ENCODE results near the gene CALHM3.
A peak's percentile ranks its signal among the peaks of the same experiment; 100 is the strongest.

The CALHM3 gene

GRCh38 chr10:103473261-103473671 lies 5.8 kb downstream of the CALHM3 start:
- no peak for DNase-seq

- no peak for DNase-seq
Observed at GRCh38 chr10:103472005-103472404, 7.0 kb downstream of the CALHM3 start.

DNA sequence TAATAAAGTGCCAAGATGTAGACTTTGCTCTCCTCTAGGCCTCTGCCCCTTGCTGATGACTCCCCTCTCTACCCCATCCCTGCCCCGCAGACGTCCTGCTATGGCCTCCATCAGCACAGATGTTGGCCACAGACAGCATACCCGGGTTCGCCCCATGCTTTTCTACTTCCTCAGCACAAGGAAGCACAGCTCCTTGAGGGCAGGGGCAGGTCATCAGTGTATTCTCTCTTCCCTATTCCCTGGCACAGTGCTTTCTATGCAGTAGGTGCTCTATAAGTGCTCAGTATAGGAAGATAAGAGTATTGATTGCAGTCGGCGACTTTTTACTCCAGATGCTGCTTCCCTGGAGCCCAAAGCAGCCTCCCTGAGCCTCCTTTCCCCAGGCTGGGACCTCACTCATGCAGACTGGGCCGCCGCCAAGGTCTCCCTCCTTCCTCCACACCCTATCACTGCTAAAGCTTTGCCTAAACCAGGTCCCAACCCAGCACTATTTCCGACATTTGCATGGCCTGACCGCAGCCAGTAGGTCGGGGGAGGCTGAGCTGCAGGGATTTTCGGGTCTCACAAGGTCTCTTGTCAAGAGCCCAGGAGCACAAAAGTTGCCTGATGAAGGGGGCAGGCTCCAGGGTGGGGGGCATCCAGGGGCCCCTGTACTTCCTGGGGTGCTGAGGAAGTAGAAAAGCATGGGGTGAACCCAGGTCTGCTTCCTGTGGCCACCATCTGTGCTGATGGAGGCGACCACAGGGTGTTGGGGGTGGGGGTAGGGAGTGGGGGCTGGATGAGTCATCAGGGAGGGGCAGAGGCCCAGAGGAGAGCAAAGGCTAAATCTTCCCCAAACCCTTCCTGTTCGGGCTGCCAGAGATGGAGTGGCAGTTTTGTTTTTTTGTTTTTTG lies 8.0 kb downstream of the CALHM3 start:
- peak; percentile 87 for DNase-seq

GRCh38 chr10:103469201-103469600 lies 9.8 kb downstream of the CALHM3 start:
- DNase-seq: no peak

DNA sequence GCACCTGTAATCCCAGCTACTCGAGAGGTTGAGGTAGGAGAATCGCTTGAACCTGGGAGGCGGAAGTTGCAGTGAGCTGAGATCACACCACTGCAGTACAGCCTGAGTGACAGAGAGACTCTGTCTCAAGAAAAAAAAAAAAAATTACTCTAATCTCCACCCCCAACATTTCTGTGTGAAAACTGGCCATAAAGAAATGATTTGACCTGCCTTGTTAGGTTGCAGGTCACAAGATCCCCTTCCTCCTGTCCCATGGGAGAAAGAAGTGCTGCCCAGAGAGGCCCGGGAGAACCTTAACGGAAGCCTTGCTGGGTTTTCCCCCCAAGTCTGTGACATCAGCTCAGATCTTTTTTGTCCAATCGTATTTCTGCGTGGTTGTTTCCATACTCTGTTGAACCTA lies 11.6 kb downstream of the CALHM3 start:
- DNase-seq: no peak

- DNase-seq: no peak
Observed at GRCh38 chr10:103466734-103467133, 12.3 kb downstream of the CALHM3 start.

DNA sequence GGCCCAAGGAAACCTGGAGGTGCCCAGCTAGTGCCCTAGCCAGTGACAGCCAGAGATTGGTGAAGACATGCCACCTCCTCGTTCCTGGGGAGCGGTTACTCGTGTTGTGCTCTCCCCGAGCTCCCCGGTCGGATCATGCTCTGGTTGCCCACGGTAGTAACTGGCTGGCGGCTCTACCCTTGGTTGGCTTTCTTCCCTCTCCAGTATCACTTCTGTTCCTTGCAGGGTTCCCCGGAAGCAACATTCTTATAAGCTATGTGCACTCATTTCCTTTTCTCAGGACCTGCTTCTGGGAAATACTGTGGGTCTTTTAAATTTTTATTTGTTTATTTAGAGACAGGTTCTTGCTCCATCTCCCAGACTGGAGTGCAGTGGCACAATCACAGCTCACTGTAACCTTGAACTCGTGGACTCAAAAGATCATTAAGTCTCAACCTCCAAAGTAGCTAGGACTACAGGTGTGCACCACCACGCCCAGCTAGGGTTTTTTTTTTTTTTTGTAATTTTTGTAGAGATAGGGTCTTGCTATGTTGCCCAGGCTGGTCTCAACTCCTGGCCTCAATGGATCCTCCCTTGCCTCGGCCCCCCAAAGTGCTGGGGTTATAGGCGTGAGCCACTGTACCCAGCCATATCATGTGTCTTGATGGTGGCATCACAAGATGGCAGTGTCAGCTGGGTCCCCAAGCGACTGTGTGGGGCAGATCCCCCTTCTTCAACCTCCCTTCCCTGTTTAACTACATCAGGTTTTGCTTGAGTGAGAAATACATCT lies 13.4 kb downstream of the CALHM3 start:
- no peak for DNase-seq

DNA sequence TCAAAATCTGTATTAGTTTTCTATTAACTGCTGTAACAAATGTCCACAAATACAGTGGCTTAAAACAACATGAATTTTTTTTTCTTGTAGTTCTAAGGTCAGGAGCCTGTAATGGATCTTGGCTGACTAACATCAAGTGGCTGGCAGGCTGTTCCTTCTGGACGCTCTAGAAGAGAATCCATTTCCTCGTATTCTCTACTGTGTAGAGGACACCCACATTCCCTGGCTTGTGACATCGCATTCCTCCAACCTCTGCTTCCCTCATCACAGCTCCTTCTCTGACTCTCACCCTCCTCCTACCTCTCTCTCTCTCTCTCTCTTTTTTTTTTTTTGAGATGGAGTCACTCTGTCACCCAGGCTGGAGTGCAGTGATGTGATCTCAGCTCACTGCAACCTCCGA lies 15.5 kb downstream of the CALHM3 start:
- DNase-seq: no peak

DNA sequence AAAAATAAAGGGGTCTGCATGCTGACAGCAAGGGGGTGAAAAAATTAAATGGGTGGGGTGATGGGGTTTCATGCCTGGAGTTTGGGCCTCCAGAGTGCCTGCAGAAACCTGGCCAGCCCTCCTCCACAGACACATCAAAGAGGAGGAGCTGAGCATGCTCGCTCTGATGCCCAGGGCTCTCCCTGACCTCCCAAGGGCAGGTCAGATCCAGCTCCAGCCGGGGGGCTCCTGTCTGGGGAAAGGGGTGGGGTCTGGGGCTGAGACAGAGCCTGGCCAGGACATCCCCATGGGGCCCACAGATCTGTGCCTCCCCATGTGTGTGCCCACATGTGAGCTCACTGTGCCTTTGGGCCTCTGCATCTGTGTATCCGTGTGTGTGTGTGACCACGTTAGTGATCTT lies 19.4 kb downstream of the CALHM3 start:
- no peak for DNase-seq

DNA sequence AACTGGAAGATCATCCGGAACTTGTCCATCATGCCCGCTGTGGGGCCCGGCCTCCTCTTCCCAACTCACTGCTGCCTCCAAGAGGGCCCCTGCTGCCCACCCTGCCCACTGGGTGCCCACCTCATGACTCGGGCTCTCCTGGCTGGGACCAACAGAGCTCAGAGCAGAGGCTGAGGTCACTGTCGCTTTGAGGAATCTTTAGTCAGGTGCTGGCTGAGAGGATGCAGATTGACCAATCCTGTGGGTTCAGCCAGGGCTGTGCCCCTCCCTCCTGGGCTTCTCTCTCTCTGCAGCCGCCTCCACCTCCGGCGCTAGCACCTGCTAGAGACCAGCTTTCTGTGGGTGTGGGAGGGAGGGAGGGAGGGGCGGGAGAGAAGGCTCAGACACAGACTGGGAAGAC lies 20.3 kb downstream of the CALHM3 start, which contains the start of gene CALHM1:
Gene CALHM1 (minus strand): TSS at position 181 of the 400 bp plus-strand sequence. CDS start 149 bp downstream, at position 32.
- no peak for DNase-seq

GRCh38 chr10:103457896-103458583 lies 21.0 kb downstream of the CALHM3 start:
- DNase-seq: no peak

DNA sequence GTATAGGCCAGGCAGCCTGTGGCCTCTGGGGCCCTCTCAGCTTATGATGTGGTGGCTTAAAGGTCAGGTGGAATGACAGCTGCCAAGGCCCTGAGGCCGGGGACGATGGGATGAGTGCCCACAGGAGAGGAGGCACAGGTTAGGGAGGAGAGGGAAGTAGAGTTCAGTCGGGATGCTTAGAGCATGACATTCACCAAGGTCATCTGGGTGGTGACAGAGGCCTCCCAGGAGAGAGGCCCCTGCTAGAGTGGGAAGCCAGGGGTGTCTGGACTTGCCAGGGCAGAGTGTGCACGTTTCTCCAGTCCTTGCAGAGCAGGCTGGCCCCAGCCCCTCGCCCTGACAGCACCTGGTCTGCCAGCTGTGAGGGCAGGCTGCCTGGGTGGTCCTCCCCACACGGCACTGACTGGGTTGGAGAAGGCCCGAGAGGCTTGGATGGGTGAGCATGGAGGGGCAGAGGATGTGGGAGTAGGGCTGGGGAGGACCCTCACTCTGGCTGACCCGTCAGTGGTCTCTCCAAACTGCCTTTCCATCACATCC lies 21.8 kb downstream of the CALHM3 start:
- DNase-seq: no peak

- DNase-seq: no peak
Observed at GRCh38 chr10:103456074-103456660, 22.9 kb downstream of the CALHM3 start.

GRCh38 chr10:103455235-103455634 lies 23.8 kb downstream of the CALHM3 start:
- no peak for DNase-seq

DNA sequence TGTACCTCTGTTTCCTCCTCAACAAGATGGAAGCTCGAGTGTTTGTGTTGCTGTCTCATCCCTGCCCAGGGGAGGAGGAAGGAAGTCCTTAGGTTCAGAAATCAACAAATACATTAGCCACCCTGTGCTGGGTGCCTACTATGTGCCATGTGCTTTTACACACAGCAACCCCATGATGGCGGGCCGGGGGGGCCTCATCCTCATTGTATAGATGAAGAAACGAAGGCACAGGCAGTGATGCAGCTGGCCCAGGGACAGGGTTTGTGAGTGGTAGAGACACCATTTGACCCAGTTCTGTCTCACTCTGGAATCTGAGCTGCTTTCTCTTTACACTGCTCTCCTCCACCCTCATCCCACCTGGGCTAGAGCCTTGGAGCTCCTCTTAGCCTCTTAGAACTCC lies 25.0 kb downstream of the CALHM3 start:
- no peak for DNase-seq

DNA sequence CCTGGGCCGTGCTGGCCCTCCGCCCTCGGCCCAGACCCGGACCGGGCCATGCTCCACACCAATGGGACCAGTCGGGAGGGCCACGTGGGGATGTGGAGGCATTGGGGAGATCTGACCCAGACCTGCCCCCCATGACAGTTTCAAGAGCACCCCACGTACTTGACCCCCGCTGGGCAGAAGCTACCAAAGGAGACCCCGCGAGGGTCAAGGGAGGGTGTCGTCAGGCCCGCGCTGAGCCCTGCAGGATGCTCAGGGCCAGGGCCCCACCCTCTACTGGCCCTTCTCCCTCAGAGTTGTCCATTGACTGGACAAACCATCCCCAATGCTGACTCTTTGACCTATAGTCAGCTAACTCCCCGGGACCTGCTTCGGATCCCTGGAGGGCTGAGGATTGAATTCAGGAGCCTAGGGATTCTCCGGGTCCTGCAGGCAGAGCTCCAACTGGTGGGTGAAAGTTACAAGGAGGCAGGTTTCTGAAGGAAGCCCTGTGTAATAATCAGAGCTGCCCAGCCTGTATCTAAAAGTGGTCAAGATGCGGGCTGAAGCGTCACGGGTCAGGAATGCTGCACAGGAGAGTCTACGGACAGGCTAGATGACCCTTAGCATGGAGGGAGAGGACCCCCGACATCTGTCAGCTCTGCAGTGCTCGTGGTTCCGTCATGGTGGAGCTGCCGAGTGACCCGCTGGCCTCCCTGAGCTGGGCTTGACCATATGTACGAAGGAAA lies 26.4 kb downstream of the CALHM3 start:
- DNase-seq: no peak

- DNase-seq: peak; percentile 84
Observed at GRCh38 chr10:103451831-103452505, 27.1 kb downstream of the CALHM3 start, which contains the start of gene CALHM2. TSS of gene CALHM2 (minus strand) at chr10:103452370. CDS start at chr10:103449941, 2,429 bp downstream.

GRCh38 chr10:103451091-103451813 lies 27.8 kb downstream of the CALHM3 start:
- peak; percentile 68 for DNase-seq

DNA sequence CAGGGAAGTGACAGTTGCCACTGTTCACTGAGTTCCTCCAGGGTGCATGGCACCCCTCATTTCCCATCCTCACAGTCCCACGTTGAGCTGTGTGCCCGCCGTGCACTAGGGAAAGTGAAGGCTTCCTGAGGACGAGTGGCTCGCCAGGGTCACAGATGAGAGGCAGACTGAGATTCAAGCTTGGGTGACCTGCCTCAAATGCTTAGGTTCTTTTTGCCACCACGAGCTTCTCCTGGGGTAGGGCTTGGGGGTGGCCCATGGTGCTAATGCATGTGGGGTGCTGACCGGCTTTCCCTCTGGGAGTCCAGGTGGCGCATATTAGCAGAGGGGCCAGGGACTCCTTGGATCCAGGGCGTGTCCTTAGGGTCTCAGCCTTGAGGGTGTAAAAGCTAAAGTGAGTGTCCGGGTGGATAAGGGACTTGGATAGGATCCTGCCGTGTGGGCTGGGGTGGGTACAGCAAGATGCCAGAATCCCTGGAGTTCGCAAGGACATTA lies 28.8 kb downstream of the CALHM3 start:
- DNase-seq: no peak

All from activated CD8-positive, alpha-beta memory T cell treated with anti-CD3 and anti-CD28 coated beads for 24 hours (primary cell).